GM21723 (cell line): Measurements from ENCODE around the gene PARVB.
A peak's percentile ranks its signal among the peaks of the same experiment; 100 is the strongest.

Source experiments
- ATAC-seq: cut with Tn5 transposase; IDR thresholded peaks from one replicate; pipeline ENCODE4 v1.9.1; 2021; ENCODE audit warnings: mild to moderate bottlenecking, moderate library complexity; ENCODE audit not compliant: unreplicated experiment

Gene PARVB

DNA sequence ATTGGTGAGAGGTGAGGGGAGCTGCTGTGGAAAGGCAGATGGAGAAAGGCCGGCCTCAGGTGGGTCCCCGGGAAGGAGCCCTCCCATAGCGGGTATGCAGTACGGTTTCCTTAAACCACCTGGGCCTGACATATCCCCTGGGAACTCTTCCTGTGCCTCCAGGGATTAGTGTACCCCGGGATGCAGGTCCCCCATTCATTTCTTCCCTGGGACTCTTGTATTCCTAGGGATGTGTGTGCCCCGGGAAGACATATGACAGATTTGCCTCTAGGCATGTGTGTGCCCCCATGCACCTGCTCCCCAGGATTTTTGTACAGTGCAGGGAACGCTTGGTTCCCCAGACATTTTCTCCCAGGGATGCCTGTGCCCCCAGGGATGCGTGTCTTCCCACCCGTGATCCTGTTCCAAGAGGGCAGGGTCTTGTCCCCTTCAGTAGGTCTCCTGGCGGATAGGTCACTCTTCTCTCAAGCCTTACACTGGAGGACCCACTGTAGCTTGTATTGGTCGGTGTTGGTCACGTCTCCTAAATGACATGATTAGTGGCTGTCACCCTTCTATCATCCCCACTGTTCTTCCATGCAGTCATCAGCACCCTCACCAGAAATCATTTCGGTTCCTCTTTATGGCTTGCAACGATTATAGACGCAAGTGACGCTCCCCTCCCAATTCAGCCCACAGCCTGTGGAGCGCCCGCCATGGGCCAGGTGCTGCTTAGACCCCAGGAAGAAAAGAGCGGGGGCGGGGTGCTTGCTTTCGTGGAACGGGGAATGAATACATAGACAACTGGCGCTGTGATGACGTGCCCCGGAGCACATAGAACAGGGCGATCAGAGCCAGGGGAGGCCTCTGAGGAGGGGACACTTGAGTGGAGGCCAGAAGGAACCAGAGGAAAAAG lies 1.3 kb downstream of the PARVB start:
- peak; percentile 52 for ATAC-seq

DNA sequence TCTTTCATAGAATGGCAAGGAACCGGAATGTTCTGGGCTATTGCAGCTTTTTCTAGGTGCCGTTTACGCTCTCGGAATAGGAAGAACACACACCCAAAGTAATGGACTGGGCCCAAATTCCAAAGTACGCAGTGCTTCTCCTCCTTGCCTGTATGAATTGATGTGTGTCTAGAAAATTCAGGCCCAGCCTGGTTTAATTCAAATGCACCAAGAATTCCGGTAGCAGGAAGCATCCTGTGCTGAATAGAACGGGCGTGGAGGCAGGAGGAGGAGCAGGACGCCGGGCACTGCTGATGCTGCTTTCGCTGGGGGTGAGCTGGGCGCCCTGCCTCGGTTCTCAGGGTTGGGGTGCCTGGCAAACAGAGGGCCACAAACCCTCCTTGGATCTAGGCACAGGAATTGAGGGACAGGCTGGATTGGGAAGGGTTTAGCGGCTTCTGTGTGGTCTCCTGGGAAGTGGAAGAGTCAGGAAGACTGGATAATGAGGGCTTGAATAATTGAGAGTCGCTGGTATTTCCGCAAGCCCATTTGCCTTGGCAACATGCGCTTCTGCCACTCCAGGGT lies 2.0 kb downstream of the PARVB start:
- no peak for ATAC-seq

DNA sequence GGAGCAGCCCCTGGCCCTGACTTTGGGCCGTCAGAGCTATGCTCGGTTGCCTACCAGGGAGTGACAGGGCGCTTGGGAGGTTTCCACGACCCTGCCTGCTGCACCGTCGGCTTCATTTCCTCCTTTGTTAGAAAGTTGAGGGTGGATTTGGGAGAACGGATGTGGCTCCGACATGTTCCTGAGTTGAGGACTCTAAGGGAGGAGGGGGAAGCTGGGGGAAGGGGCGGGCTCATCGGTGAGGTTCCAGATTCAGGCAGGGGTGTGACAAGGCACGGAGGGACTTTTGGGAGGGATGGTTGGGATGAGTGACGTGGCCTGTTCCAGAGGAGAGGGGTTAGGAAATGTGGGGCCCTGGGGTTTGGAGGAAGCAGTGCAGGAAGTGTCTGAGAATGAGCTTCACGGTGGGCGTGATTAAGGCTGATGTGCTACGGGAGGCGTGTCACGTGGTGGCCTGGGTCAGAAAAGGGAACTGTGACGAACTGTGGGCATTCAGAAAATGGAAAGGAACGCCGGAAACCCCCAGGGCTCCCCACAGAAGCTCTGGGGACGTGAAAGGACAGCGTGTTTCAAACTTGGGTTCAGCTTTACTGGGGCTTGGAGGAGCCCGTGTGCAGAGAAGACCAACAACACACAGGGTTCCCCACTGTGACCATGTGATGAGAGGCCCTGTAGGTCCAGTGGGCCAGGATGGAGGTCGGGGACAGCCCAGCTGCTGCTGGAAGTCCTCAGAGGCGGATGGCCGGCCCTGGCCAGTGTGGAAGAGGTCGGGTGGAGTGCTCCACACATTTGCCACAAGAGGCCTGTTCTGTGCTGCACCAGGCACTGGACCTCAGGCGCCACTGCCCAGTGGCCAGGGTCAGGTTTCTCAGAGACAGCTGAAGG lies 2.8 kb downstream of the PARVB start:
- peak; percentile 53 for ATAC-seq

DNA sequence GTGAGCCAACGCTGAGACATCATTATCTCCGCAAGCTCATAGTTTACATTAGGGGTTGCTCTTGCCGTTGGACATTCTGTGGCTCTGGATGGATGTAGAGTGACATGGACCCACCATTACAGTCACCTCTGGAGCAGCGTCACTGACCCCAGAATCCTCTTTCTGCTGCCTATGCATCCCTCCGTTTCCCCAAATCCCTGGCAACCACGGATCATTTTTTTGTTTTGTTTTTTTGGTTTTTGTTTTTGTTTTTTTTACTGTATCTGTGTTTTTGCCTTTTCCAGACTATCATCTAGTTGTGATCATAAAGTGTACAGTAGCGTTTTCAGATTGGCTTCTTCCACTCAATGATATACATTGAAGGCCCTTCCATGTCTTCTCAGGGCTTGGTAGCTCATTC lies 4.0 kb downstream of the PARVB start:
- no peak for ATAC-seq

DNA sequence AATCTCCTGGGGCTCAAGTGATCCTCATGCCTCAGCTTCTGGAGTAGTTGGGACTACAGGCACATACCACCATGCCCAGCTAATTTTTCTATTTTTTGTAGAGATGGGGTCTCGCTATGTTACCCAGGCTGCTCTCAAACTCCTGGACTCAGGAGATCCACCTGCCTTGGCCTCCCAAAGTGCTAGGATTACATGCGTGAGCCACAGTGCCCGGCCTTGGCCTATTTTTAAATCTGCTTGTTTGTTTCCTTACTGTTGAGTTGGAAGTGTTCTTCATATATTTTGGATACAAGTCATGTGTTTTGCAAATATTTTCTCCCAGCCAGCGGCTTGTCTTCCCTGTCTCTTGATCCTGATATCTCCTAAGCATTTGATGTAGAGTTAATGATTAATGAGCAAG lies 5.0 kb downstream of the PARVB start:
- no peak for ATAC-seq

DNA sequence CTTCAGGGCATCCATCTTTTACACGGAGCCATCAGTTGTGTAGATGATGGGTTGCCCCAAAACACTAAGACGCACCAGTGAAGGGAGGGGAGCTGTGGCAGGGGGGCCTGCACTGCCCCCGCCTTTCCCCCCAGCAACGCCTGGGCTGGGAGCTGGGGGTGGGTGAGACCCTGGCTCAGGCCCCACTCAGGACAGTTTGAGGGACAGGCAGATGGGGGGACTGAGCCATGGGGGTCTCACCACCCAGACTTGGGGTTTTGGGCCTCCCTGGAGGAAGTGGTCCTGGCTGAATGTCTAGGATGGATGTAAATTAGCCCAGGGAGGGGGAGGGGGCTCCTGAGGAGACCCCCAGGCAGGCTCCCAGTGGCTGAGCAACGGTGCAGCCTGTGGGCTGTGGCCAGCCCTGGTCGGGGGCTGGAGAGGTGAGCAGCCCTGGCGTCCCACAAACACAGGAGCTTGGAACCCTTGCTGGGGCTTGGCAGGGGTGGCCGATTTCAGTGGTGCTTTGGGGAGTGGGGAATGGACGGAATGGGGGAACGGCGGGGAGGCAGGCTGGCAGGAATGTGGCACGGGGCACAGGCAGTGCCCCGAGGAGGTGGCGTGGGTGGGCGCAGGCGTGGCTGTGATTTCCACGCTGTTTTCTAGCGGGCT lies 6.1 kb downstream of the PARVB start:
- ATAC-seq = no peak

DNA sequence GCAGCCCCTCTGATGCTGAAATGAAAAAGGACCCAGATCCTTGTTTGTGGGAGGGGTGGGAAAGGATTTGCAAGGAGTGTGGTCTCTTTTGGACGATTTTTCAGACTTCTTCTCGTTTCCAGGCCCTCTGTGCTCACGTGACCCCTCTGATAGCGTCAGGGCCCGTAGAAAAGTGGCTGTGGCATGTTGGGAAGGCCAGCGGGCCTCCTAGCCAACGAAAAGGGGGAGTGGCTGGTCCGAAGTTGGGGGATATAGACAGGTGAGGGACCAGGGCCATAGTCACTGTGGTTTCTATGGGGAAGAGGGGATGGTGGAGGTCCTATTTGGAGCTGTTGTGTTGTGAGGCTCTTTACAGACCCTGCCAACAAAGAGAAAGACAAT lies 6.6 kb downstream of the PARVB start:
- ATAC-seq = no peak

DNA sequence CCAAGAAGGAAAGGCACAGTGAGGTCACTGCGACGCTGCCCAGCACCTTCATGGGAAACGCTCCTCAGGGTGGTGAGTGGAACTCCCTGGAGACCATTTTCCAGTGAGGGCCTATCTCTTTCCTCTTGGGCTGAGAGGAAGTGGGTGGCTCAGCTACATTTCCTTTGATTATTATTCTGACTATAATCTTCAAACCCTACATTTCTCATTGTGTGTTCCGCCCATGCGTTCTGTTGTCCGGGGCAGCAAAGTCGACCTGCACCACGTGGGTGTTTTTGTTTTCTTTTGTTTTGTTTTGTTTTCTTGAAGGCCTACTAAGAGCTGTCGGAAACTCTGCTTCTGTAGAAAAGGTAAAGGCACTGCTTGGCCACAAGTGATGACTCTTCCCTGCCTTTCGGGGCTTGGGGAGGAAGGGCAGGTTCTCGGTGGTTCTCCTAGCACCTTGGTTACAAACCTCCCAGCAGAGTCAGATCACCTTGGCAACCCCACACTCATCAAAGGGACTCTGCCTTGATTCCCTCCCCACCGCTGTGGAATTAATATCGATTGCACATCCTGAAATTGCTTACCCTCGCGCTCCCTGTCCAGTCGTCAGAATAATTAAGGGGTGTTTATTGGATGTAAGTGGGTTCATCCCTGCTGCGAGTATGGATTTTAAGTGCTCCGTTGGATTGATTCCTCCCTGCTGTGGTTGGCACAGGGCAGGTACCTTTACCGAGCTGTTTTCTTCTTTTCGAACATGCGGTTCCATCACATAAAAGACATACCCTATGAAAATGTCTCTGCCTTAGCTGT lies 7.3 kb downstream of the PARVB start:
- no peak for ATAC-seq

DNA sequence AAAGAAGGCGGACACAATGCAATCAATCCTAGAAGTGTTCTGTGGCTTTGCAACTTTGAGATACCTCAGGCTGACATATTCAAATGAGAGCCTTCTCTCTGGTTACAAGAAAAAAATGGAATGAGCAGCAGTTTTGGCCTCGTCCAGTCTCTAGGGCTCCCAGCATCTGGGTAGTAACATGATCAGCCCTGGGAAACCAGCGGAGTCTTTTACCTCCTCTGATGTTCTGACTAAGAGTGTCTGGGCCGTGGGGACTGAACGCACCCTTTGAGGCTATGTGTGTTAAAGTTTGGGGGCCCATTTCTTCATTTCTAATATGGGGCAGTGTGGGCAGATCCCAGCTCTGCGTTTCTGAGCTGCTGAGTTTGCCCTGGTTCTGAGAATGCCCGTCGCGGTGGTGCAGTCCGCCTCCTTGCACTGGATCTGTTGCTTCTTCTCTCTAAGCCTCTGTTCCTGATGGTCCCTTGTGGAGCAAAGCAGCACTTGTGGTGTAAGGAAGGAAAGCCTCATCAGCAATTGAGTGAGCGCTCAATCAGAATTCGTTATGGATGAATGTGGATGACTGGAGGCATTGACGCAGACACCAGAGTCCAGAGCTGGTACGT lies 8.1 kb downstream of the PARVB start:
- no peak for ATAC-seq

DNA sequence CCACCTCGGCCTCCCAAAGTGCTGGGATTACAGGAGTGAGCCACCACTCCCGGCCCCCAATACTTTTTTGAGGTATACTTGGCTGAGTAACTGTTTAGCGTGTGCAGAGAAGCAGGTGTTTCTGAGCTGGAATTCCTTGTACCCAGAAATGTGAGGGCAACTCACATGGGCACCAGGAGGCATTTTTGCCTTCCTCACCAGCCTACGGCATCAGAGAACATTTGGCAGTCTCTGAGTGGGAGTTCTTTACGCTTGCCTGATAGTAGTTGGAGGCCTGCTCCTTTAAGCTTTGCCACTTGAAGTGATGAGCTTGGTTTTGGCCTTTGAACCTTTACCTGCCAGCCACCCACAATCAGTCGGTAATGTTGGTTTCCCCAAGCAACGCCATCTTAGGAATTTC lies 9.2 kb downstream of the PARVB start:
- ATAC-seq = no peak

DNA sequence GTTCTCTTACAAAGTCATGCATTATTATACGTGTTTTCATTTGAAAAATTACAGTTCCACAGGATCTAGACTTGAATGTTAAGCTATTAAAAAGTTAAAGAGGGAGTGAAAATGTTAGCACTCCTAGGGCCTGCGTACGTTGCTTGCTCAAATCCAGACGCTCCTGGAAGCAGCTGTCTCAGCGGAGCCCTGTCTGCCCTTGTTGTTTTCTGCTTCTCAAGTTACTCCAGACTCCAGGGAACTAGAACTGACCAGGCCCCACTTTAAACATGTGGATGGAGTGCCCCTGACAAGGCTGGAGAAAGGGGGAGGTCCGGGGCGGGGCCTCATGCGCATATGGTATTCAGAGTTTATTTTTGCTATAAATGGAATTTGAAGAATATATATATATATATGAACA lies 9.6 kb downstream of the PARVB start:
- no peak for ATAC-seq

DNA sequence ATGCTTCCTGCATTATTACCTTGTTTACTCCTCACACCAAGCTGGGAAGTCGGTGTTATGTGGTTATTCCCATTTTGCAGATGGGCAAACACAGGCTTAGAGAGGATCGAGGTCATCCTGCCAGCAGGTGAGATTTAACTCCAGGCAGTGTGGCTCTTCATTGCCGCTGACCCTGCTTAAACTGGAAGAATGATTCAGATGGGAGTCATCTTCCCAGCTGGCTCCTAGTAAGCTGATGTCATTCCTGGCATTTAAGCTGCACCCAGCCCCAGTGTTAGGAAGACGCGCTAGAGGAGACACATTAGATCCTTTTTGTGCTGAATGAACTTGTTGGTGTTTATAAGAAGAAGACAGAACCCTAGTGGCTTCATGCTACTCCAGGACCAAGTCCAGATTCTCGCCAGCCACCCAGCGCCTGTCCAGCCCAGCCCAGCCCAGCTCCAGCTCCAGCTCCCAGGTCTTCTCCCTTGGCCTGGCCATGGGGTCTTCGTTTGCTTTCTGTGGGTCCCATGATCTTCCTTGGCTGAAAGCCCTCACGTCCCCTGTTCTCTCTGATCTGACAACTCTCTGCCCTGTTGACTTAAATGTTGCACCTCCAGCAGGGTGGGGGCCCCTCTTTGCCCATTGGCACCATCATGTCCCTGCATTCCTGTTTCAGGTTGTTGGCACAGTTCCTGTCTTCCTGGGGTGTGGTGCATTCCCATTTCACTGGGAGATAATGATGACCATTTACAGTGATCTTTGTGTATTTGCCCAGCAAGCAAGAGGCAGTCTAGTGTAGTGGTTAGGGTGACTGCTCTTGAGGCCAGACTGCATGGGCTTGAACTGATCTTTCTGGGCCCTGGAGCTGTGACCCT lies 13.6 kb downstream of the PARVB start:
- no peak for ATAC-seq

DNA sequence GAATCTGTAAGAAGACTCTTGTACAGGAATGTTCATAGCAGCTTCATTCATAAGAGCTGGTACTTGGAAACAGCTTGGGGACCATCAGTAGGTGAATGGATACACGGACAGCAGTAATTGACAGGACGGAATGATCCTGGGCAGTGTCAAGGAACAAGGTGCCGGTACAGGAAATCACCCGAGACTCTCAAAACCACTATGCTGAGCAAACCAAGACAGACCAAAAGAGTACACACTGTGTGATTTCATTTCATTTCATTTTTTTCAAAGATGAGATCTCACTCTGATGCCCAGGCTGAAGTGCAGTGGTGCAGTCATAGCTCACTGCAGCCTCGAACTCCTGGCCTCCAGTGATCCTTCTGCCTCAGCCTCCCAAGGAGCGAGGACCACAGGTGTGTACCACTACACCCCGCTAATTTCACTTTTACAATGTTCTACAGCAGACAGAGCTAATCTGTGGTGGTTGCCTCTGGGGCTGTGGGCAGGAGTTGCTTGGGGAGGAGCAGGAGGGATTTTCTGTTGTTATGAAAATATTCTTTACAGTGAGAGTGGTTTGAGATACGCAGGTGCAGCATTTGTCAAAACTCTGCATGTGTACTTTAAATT lies 15.6 kb downstream of the PARVB start:
- ATAC-seq = no peak

DNA sequence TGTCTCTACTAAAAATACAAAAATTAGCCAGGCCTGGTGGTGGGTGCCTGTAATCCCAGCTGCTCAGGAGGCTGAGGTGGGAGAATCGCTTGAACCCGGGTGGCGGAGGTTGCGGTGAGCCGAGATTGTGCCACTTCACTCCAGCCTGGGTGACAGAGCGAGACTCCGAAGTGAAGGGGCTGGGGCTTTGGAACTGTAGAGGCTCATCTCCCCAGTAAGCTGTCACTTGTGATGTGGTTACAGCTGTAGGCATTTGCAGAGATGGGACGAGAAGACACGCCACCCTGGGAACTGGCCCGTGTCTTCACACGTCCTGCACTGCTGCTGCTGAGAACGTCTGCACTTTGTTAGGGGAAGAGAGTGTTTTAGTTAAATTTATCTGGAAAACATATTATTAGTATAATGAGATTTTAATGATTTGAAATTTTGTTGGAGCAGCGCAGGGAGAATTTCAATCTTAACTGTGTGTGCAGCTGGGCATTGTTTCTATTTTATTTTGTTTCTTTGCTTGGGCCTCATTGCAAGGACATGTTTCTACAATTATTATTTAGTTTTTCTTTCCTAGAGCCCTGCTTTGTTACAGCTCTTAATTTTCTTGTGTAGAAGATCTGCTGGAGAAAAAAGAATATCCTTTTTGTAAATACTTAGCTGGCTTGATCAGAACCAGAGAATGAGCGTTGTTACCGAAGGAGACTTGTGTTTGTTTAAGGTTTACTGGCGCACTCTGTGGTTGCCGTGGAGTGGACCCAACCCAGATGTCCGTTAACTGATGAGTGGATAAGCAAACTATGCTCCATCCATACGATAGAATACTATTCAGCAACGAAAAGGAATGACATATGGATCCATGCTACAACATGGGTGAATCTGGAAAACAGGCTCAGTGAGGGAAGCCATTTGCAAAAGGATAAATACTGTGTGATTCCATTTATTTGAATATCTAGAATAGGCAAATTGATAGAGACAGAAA lies 18.4 kb downstream of the PARVB start:
- peak; percentile 75 for ATAC-seq

DNA sequence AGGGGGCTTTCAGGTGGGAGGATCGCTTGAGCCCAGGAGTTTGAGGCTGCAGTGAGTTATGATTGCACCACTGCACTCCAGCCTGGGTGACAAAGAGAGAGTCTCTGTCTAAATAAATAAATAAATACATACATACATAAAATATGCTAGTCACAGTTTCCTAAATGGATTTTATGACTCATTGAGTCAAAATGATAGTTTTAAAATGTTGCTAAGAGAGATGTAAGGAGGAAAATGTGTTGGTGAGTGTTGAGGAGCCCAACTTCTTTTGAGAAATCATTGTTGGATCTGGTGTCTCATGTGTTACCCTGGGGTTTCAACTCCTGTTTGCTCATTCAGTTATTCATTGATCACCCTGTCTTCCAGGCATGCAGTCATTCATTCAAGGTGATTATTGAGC lies 21.0 kb downstream of the PARVB start:
- no peak for ATAC-seq

DNA sequence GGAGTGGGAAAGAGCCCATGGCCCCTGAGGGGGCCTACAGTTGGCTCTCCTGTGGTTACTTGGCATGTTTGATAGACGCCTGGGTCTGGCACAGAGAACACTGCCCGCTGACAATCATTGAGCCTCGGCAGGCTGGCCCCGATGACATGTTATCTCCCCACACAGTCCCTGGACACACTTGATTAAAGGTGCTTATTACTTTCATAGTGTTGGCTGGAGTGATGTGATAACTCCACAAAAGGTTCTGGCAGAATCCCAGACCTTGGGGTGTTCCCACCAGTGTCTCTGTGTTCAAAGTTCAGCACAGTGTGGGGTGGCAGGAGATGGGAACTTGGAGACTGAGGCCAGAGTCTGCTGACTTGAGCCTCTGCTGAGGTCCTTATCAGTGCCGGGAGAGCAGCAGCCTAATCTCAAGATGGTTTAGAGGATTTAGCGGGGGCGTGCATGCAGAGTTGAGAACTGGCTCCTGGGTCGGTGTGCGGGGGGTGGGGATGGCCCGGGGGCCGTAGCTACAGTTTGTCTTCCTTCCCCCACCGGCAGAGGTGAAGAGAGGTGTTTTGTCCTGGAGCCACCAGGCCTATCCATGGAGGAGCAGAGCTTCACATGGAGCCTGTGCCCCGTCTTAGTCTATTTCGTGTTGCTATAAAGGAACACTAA lies 22.5 kb downstream of the PARVB start:
- no peak for ATAC-seq

DNA sequence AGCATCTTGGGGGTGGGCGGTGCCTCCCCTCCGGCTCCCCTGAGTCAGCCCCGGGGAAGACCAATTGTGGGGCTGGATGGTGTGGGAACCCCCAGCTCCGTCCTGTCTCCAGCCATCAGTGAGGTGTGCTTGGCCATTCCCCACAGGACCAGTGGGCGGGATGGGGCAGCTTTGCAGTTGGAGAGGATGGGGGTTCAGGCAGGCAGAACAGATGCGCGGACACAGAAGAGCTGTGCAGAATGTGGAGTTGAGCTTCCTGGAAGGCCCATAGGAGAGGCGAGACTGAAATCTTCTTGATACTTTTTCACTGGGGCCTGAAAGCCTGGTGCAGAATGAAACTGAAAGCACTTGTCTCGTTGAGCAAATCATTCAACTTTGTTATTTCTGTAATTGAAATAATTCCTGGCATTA lies 23.8 kb downstream of the PARVB start:
- ATAC-seq = peak; percentile 47
